Measurements from ENCODE around the gene KRT80.

Gene KRT80

DNA sequence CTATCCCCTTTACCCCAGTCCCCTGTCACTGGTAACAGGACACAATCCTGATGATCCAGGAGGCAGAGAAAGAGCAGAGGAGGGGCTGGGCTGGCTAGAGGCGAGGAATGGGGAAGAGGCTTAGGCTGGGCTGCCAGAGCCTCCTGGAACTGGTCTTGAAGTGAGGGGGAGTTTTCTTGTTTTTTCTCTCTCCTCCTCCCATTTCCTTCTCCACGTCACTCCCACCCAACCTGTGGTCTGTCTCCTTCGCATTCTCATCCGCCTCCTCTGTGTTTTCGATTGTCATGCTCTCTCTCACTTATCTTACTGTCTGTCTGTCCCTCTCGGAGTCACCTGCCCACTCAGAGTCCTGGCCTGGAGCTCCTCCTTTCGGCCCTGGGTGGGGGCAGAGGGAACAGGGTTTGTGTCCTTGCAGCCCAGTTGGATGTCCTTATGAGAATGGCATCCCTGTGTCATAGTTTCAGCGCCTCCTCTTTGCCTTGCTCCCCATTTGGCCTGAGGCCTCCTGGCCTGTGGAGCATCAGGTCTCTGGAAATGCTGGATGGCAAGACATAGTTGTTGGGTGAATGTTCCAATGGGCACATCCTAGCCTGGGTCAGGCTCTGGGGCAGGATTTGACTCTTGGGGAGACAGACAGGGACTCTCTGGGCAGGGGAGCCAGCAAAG lies 3.4 kb upstream of the KRT80 start:
- DNase-seq, result no peak

DNA sequence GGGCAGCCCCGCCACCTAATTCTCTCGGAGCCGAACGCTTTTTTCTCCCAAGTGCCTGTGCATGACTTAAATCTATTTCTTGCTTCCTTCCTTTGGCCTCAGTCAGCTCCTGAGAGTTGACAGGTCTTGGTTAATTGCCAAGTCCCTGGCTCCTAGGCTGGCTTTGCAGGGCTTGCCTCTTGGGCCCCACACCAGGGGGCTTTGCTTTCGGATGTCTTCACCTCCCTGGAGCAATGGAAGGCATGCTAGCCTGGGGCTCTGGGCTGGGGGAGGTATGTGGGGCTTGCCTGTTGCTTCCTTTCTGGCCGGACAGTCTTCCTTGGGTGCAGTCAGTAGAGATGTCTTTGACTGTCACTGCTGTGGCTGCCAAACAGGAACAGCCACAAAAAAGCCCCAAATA lies 2.2 kb upstream of the KRT80 start:
- DNase-seq, result no peak

DNA sequence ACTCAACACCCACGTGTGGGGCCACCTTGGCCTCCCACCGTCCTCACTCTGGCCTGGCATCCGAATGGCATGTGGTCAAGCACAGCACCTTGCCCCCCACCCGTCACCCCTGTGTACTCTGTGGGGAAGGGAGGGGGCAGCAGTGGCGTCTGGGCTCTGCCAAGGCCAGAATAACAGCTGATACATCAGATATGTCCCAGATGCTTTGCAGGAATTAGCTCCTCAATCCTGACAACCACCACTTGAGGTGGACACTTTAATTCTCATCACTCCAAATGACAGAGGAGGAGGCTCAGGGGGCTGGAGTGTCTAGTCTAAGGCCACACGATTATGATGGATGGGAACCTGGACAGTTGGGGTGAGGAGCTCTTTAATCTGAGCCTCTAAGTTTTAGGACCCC lies 1.7 kb upstream of the KRT80 start:
- no peak for DNase-seq

DNA sequence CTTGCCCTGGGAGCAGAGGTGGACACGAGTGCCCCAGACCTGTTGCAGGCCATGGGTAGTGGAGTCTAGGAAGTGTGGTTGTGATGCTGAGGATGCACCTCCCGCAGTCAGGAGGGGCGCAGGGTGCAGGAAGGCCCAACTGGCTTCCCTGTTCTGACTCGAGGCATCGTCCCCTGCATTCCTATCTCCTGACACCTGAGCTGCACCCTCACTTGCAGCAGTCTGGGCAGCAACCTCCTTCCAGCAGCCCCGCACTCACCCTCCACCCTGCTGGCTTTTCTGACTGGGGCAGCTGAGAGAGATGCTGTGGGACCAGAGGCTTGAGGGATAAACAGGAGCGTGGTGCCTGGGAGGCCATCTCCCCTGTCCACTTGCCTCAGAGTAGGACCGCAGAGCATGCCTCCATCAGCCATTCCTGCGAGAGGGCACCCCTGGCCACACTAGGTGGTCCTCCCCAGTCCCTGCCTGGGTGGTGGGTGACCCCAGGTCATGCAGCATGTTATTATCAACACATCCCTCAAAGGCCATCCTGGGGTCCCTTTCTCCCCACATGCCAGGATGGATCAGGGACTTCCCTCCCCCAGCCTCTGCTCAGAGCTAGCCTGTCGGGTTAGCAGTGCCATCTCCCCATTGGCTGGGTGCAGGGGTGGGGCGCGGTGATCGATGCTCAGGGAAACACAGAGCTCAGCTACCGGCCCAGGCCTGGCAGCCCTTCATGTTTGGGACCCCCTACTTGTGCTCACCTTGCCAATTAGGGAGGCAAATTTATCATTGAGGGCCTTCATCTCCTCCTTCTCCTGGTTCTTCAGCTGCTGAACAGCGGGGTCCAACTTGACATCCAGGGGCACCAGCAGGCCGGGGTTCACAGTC lies 719 bp downstream of the KRT80 start:
- no peak for DNase-seq

DNA sequence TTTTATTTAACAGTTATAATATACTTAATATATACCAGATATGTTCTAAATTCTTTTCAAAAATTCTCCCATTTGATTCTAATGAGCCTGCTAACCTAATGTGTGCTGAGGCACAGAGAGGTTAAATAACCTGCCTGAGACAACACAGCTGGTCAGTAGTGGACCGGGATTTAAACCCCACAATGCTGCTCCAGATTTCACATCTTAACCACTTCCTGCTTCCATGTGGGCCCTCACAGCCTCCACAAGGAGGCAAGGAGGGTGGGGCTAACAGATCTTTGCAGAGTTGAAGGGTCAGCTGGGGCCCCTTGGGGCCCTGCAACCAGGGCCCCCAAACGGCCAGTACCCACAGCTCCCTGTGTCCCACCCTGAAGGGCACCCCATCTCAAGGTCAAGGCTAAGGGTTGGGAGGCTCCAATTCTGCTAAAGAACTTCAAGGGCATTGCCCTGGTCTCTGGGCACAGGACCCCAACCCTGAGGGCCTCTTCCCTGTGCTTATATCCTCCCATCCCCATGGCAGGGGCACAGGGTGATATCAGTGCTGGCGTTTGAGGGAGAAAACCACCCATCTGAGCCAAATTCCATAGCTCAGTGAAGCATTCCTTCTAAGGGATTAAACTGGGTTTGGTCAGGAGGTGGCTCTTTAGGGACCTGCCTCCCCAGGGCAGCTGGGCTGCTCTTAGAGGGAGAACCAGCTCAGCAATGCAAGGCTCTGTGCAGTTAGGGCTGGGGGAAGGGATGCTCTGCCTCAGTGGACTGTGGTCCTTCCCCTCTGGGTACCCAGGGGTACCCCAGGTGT lies 2.2 kb downstream of the KRT80 start:
- no peak for DNase-seq

DNA sequence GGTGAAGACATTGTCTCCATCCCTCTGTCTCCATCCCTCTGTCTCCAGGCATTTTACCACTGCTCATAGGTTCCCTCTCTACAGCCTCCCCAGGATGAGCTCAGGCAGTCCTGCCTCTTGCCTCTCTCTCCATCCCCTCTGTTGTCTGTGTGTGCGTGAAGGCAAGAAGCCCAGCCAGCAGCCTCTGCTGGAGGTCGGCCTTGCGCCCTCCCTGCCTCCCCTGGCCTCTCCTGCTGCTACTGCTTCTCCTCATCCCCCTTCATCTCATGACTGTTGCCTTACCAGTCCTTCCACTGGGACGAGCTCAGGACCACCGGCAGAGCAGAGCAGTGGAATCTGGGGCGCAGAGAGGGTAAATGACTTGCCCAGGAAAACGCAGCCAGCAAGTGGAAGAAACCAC lies 3.2 kb downstream of the KRT80 start:
- DNase-seq, result no peak

DNA sequence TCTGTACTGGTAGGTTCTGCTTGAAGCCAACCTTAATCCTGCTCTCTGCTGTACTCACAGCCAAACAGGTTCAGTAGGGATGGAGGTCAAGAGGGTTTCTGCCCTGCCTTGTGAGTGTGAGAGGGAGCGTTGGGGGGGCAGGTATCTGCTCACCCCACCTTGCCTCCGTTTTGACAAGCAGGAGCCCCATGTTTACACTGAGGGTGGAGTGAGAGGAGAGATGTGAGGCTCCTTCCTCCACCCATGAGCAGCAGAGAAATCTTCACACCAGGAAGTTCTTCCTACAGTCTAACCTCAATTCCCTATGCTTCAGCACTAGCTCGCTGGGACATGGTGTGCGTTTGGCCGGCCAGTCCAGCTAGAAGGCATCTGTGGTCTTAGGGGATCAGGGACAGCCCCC lies 4.2 kb downstream of the KRT80 start:
- no peak for DNase-seq

DNA sequence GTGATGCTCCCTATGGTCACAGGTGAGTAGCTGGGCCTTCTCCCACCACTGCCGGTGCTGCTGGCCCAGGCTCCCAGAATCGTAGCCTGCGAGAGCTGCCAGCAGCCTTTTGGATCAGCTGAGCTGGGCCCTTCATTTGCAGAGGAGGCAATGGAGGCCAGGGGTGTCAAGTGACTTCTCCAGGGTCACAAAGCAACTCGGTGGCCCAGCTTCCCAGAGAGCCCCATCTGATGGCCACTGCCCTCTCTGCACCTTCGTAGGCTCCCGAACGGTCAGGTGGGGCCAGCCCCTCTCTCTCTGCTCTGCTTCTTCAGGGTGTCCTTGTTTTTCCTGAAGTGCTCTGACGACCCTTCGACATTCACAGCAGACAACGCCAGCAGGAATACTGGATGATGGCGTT lies 4.6 kb downstream of the KRT80 start:
- DNase-seq, result no peak

DNA sequence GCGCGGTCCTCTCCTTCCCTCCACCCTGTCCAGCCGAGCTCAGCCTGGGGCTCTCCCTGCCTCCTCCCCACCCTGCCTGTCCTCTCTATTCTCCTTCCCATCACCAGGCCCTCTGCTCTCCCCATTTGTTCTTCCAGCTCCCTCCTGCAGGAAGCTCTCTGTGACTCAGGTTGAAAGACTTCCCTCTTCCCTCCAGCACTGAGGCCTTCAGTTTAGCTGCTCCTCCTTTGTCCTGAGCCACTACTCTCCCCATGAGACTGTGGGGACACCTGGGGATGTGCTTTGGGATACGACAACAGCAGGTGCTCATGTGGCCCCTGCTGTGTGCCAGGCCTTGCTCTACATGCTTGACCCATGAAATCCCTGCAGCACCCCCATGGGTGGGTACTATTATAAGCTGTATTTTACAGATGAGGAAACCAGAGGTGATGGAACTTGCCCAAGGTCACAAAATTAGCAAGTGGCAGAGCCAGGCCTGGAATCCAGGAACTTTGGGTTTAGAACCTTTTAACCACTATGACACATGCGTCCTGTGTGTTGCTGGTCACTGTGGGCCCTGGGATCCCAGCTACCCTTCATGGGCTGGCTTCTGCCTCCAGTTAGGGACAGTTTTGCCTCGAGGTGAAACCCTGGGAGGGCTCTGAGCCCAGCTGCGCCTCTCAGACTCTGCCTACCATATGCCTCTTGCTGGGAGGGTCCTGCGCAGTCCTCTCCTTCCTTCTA lies 5.5 kb downstream of the KRT80 start:
- no peak for DNase-seq

DNA sequence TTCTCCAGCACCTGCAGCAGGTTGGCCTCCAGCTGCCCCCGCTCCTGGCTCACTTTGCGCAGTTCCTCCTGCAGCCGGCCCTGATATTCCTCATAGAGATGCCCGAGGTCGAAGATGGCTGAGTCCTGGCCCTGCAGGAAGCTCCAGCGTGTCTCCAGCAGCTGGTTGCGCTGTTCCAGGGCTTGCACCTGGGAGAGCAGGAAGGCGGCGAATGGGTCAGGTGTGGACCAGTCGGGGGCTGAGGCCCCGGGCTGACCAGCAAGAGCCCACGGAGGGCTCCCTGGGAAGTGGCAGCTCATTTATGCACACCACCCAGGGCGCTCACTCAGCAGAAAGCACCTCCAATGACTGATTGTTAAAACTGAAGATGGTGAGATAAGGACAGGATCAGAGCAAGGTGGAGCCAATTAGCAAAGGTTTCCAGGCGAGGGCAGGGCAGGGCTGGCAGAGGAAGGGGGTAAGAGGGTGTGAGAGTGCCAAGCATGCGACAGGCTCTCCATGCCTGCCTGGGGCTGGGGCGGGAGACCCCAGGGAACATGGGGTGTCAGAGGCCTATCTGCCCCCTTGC lies 6.3 kb downstream of the KRT80 start:
- DNase-seq, result no peak

DNA sequence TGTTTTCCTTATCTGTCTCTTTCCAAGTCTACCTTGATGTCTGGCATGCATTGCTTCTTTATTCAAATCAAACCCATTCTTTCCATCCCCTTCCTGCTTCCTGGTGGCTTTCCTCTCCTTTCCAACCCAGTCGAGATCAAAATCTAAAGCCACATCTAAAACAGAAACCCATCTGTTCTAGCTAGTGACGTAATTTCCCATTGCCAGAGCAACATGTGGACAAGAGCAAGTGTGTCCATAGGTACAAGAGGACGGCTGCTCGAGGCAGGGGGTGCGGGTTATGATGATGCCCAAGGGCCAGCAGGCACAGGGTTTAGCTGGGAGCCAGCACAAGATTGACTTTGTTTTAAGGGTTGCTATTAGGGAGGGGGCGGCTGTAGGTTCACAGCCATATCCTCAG lies 7.0 kb downstream of the KRT80 start:
- no peak for DNase-seq

DNA sequence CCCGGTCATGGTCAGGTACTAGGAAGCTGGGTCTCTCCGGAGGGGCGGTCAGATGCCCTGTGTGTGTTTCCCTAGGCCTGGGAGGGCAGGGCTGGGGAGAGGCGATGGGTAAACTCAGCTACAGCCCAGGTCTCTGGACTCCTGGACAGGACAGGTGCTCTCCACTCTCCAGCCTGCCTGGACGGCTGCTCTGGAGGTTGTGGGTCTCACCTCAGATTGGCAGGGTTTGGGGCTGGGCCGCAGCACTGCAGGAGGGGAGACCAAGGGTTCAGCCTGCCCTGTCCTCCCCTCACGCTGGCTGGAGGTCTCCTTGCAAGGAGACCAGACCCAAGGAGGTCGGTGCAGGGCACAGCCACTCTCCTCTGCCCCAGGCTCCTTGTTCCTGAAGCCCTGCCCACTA lies 7.8 kb downstream of the KRT80 start:
- DNase-seq, result no peak

DNA sequence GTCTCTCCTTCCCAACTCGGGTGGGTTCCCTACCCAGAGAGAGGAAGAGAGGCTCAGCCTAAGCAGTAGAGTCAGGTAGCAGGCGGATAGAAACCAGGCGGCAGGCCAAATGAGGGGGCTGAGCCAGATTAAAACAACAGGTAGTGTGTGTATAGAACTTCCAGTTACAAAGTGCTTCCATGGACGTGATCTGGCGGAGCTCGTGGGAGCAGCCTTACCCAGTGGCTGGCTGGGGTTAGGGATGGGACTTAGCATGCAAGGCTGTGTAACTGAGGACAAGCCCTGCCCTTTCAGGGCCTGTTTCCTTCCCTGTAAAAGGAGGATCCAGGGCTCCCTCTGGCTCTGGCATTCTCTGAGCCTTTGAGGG lies 8.3 kb downstream of the KRT80 start:
- no peak for DNase-seq

DNA sequence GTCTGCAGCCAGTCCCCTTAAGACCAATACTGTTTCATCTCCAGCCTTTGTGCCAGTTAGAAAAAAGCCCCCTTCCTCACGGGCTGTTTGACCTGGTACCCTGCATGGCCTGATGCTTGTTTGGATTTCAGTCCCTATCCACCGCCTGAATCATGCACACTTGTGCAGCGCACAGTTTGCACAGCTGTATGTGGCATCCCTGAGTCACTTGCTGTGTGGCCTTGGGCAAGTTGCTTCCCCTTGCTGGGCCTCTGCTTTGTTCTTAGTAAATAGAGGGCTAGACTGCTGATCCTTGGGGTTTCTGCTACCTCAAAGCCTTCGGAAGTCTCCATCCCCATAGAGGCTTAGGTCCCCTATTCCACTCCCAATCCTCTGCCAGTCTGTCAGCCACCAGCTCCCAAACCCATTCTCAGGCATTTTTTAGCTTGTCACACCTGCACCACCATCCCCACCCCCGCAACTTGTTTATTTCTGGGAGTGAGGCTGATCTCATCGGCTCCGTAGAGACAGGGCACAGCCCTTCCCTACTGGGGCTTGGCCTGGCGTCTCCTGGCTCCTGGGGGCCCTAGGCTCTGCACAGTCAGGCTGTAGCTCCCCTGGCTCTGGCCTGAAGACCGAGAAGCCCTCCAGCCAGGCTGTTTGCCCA lies 8.8 kb downstream of the KRT80 start:
- no peak for DNase-seq

DNA sequence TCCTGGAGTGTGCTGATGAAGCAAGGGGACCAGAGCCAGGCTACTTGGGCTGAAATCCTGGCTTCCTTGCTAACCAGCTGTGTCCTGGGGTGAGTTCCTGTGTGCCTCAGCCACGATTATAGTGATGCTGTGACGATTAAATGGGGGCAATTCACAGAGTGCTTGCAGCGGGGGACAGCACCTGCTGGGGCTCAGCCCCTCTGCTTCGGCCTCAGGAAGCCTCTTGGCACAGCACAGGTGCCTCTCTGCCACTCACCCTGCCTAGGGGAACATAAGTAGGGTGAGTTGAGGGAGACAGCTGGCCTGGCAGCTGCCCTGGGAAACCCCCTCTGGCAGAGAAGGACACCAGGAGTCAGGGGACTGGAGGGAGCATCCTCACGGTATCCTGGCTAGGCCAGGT lies 9.4 kb downstream of the KRT80 start:
- no peak for DNase-seq

DNA sequence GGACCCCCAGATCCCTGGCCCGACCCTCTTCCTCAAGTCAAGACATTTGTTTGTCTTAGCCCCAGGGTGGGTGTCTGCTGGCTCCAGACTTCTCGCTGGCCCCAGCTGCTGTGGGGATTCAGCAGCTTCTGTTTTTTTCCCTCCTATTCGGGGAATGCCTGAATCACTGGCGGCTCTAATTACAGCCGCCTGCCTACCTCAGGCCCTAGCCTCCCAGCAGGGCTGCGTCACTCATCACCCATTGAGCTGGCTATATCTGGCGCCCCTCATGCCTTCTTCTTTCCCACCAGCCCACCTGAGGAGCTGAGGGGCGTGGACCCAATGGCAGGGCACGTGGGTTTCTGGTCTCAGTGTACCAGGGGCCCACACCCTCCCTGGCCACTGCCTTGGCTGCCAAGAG lies 10.1 kb downstream of the KRT80 start:
- DNase-seq, result no peak

DNA sequence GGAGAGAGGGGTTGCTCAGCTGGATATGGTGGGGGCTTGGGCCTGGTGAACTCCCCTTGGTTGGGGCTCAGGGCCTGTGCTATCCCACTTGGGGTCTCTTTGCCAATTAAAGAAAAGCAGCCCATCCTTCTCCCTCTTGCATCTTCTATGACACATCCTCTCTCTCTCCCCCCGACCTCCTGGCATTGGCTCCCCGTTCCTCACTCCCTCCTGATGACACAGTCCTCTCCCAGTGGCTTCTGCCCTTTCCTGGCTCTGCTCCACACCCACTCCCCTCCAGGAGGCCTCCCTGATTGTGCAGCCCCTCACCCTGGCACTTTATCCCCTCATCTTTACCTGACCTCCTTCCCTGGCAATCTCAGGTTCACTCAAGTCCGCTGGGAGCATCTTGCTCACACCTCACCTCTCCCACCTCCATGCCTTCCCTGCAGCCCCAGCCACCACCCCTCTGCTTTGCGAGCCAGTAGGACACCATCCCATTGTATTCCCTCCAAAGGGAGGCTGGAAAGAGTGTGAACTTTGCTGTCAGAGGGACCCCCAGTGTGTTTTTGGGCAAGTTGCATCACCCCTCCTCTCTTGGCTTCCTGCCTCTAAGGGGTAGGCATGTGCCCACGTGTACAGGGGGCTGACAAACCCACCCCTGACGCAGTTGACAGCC lies 10.7 kb downstream of the KRT80 start:
- no peak for DNase-seq

DNA sequence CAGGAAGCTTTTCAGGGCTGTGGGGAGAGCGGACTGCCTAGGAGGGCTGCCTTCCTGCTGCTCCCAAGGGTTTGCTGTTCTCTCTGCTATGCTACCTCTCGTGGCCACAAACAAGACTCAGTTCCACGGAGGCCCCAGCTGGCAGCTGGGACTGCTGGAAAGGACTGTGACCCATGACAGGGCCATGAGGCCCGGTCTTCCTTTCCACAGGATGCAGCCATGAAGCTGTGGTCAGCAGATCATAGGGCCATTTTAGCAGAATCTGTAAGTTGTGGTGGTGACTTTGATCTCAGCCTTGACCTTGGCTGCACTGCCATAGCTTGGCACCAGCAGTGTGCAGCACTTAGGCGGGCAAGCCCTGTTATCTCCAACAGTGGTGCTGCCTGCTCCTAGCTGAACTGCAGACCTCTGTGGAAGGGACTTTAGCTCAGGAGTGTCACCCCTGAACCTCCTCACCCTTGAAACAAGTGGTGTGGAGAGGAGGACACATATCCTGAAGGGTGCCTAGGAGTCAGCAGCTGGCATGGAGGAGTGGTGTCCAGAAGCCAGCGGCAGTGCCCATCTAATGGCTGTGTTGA lies 12.3 kb downstream of the KRT80 start:
- no peak for DNase-seq

DNA sequence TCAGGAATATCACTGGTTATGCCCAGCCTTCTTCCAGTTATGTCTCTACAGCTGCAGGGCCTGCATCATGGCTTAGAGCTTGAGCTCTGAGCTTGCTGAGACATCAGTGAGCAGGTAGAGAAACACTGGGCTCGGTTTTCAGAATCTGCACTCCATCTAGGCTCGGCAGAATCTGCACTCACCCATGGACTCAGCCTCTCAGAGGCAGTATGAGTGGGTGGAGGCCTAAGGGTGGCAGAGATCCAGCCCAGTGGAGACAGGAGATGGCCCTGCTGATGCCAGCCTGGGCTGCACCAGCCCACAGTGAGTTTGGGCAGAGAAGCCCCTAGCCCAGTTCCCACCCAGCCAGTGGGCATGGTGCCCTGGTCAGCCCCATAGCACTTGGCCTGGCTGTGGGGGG lies 12.8 kb downstream of the KRT80 start:
- no peak for DNase-seq

DNA sequence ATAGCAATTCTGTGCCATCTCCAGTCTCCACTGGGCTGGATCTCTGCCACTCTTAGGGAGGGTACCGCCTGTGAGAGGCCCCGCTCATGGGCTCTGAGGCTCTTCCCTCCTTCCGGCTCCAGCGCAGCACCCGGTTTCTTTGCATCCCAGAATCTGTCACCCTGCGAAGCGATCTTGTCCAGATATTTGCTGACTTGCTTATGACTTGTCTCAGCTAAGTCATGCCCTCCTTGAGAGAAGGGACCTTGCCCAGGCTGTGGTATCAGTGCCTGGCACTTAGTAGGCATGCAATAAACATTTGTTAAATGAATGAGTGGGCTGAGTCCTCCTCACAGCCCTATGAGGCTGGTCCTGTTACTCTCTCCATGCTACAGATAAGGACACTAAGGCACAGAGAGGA lies 13.4 kb downstream of the KRT80 start:
- DNase-seq, result no peak
